ENCODE measurements around the gene SMU1. TPM values are rescaled to one million over a fixed set of nuclear protein-coding genes. Genes with fewer than 3 reads are reported as not detected.
A peak's percentile ranks its signal among the peaks of the same experiment; 100 is the strongest.

SMU1 gene
- total RNA-seq, 1 experiment from 2014 or later, result 14.5 TPM

- H3K27ac ChIP-seq, result 0 out of 2 replicates have a peak overlapping the region, but pooled peaks have one; percentile 26
- no peak overlapping the region; the same call in 1 of the 2 replicates for H3K4me3 ChIP-seq
- peaks cover 37% of the 10 kb centered on the region for H3K4me1 ChIP-seq (replicated peaks; ENCODE audit: insufficient read depth)
- peak overlapping the region; percentile 48 for H3K4me2 ChIP-seq
- H3K36me3 ChIP-seq (ENCODE audit: low read depth), result peaks cover 28% of the 10 kb centered on the region
- H4K20me1 ChIP-seq (ENCODE audit: insufficient read depth), result peaks cover 63% of the 10 kb centered on the region
- H3K27me3 ChIP-seq (ENCODE audit: insufficient read depth, low read depth), result no peaks in the 10 kb centered on the region
- no peaks in the 10 kb centered on the region for H3K9me3 ChIP-seq (ENCODE audit: insufficient read depth, low read depth)
- BruUV-seq (replicated peaks), result no TSS peak
- ChIA-PET CTCF (no interaction called here), POLR2A (ENCODE audit: unreplicated experiment) (no interaction called here)
- intact Hi-C loops (cut with micrococcal nuclease; ENCODE audit: unreplicated experiment), result no loop called here
- peaks cover 92% of the 10 kb centered on the region for H3K79me2 ChIP-seq (ENCODE audit: low read depth)
- peaks cover 25% of the 10 kb centered on the region; the same call in 1 of the 2 replicates for H3F3A ChIP-seq (ENCODE audit: insufficient read depth, low read depth)
- TF ChIP-seq EZH2 (IDR thresholded peaks at IDR 0.05; ENCODE audit: low read depth), result no peak
- no peak for TF ChIP-seq CTCF (conservative IDR thresholded peaks at IDR 0.05)
- no peak overlapping the region for H2AFZ ChIP-seq
- peak in 1 of 2 experiments; percentile 53 for DNase-seq
- H3K9me2 ChIP-seq (ENCODE audit: insufficient read depth), result no peaks in the 10 kb centered on the region
Measured at GRCh38 chr9:33029231-33029786, 47.2 kb downstream of the SMU1 start.

GRCh38 chr9:33025572-33026342, 50.7 kb downstream of the SMU1 start:
- H3K9me3 ChIP-seq (ENCODE audit: insufficient read depth, low read depth), result no peaks in the 10 kb centered on the region
- peaks cover 54% of the 10 kb centered on the region for H3K4me1 ChIP-seq (replicated peaks; ENCODE audit: insufficient read depth)
- BruUV-seq (replicated peaks), result no TSS peak
- intact Hi-C loops (cut with micrococcal nuclease; ENCODE audit: unreplicated experiment), result no loop called here
- DNase-seq, result peak in 1 of 2 experiments; percentile 50
- TF ChIP-seq EZH2 (IDR thresholded peaks at IDR 0.05; ENCODE audit: low read depth) (no peak), CTCF (conservative IDR thresholded peaks at IDR 0.05) (no peak)
- H3K79me2 ChIP-seq (ENCODE audit: low read depth), result peaks cover 95% of the 10 kb centered on the region
- H2AFZ ChIP-seq, result peak overlapping the region; percentile 75
- H3K27ac ChIP-seq, result peak overlapping the region; percentile 82
- no peaks in the 10 kb centered on the region for H3K9me2 ChIP-seq (ENCODE audit: insufficient read depth)
- H3K36me3 ChIP-seq (ENCODE audit: low read depth), result peaks cover 17% of the 10 kb centered on the region
- H3K27me3 ChIP-seq (ENCODE audit: insufficient read depth, low read depth), result no peaks in the 10 kb centered on the region
- H3K4me3 ChIP-seq, result peak overlapping the region; percentile 93
- ChIA-PET POLR2A (ENCODE audit: unreplicated experiment) (interaction anchor here (0.6 kb wide), 1 partner anchor 366 kb away, joined by 3 read pairs; no protein-coding TSS in a partner anchor), CTCF (no interaction called here)
- peak overlapping the region; percentile 82 for H3K4me2 ChIP-seq
- H4K20me1 ChIP-seq (ENCODE audit: insufficient read depth), result peaks cover 47% of the 10 kb centered on the region
- peaks cover 13% of the 10 kb centered on the region; the same call in 1 of the 2 replicates for H3F3A ChIP-seq (ENCODE audit: insufficient read depth, low read depth)

GRCh38 chr9:33024966-33025571, 51.4 kb downstream of the SMU1 start, which contains the start of gene DNAJA1:
TSS of gene DNAJA1 (plus strand) at chr9:33025273. CDS start at chr9:33026485, 1,212 bp downstream.
- H2AFZ ChIP-seq, result peak within 1 kb of the TSS; percentile 75
- BruUV-seq (replicated peaks), result no TSS peak
- intact Hi-C loops (cut with micrococcal nuclease; ENCODE audit: unreplicated experiment), result no loop called here
- no peak for TF ChIP-seq EZH2 (IDR thresholded peaks at IDR 0.05; ENCODE audit: low read depth)
- H3K36me3 ChIP-seq (ENCODE audit: low read depth), result peaks cover 14% of the 10 kb centered on the region
- no peaks in the 10 kb centered on the region for H3K9me3 ChIP-seq (ENCODE audit: insufficient read depth, low read depth)
- no peaks in the 10 kb centered on the region for H3K27me3 ChIP-seq (ENCODE audit: insufficient read depth, low read depth)
- H3F3A ChIP-seq (ENCODE audit: insufficient read depth, low read depth), result peaks cover 13% of the 10 kb centered on the region; the same call in 1 of the 2 replicates
- H3K27ac ChIP-seq, result peak within 1 kb of the TSS; percentile 82
- no peaks in the 10 kb centered on the region for H3K9me2 ChIP-seq (ENCODE audit: insufficient read depth)
- peak within 1 kb of the TSS; percentile 82 for H3K4me2 ChIP-seq
- H3K4me1 ChIP-seq (replicated peaks; ENCODE audit: insufficient read depth), result peaks cover 51% of the 10 kb centered on the region
- POLR2A ChIA-PET (ENCODE audit: unreplicated experiment), result interaction anchor here (0.6 to 1.4 kb wide), 4 partner anchors 51 to 650 kb away, joined by 3 to 4 read pairs (median 3); no protein-coding TSS in a partner anchor
- H3K79me2 ChIP-seq (ENCODE audit: low read depth), result peaks cover 95% of the 10 kb centered on the region
- peak; percentile 73 to 89 for DNase-seq
- peaks cover 43% of the 10 kb centered on the region for H4K20me1 ChIP-seq (ENCODE audit: insufficient read depth)
- peak within 1 kb of the TSS; percentile 93 for H3K4me3 ChIP-seq
- CTCF ChIA-PET, result no interaction called here

Data from PC-9 (cell line).